Esophagus muscularis mucosa (tissue), 4 donors: ENCODE measurements around the gene ITPR3. TPM values are rescaled to one million over a fixed set of nuclear protein-coding genes. Genes with fewer than 3 reads are reported as not detected.

Experiments used
- DNase-seq: peaks from one replicate; pipeline ENCODE4 v3.0.0-alpha.2; 2017; ENCODE audit errors: extremely low spot score
- H3K27ac ChIP-seq, 4 donors: fragments of 200-600 bp; sonication (generic); replicated peaks in 1 of 4; 1 replicate in 3 of 4; 2 replicates in 1 of 4; pipeline ENCODE4 v1.5.1; 2016 to 2019; ENCODE audit warnings: mild to moderate bottlenecking in 1 of 4
- H3K27me3 ChIP-seq, 4 donors: fragments of 200-600 bp; sonication (generic); one replicate each; pipeline versions ENCODE4 v1.5.1 to v1.6.0; 2016 to 2019
- H3K36me3 ChIP-seq, 4 donors: fragments of 200-600 bp; sonication (generic); one replicate each; pipeline ENCODE4 v1.5.1; 2016 to 2019
- H3K4me1 ChIP-seq, 4 donors: fragments of 200-600 bp; sonication (generic); one replicate each; pipeline ENCODE4 v1.5.1; 2016 to 2019
- H3K4me3 ChIP-seq, 4 donors: fragments of 200-600 bp; sonication (generic); 1 replicate in 2 of 4; 2 replicates in 2 of 4; pipeline ENCODE4 v1.5.1; 2016 to 2019; ENCODE audit warnings: mild to moderate bottlenecking in 4 of 4, moderate library complexity in 1 of 4
- H3K9me3 ChIP-seq, 4 donors: fragments of 200-600 bp; sonication (generic); 1 replicate in 3 of 4; 2 replicates in 1 of 4; pipeline ENCODE4 v1.5.1; 2016 to 2019
- CTCF ChIP-seq, 3 experiments: fragments of 200-600 bp in 2 of 3; fragments of 450-650 bp in 1 of 3; sonication (generic) in 2 of 3; IDR thresholded peaks; one replicate each; pipeline ENCODE4 v1.5.1; 2017 to 2019; ENCODE audit warnings: antibody characterized with exemption in 3 of 3, mild to moderate bottlenecking in 2 of 3, moderate library complexity in 1 of 3
- EP300 ChIP-seq: sonication (generic); formaldehyde crosslinking; IDR thresholded peaks from one replicate; pipeline ENCODE4 v1.6.1; 2017; ENCODE audit warnings: antibody characterized with exemption
- POLR2A ChIP-seq: fragments of 450-650 bp; IDR thresholded peaks from one replicate; pipeline ENCODE4 v1.6.1; 2017; ENCODE audit warnings: antibody characterized with exemption, moderate library complexity, mild to moderate bottlenecking, low read depth
- POLR2AphosphoS5 ChIP-seq, 2 donors: sonication (generic); formaldehyde crosslinking; IDR thresholded peaks; one replicate each; pipeline ENCODE4 v1.6.1; 2017; ENCODE audit warnings: antibody characterized with exemption in 2 of 2
- WGBS: methylation state at CpG from one replicate; pipeline ENCODE4 v1.1.5; 2018; 5-methylcytosine and 5-hydroxymethylcytosine counted together
- intact Hi-C: fragments of 100-400 bp; cut with DNase I; formaldehyde crosslinking; loops from one replicate; pipeline ENCODE4 v1.15.1; 2023
- total RNA-seq, 4 donors: library from RNA; depleted of rRNA; stranded (reverse); fragments of >200 nt; gene quantifications; one replicate each; pipeline versions ENCODE4 v1.1.0 to v1.2.1, GENCODE V29; 2016

The ITPR3 gene
- total RNA-seq, 4 donors from 2014 or later: 12.1 to 24.9 (median 20.5) TPM

GRCh38 chr6:33621711-33622388, 728 bp downstream of the ITPR3 start:
- Histone ChIP-seq H3K27ac (peak overlapping the region; percentile 79 to 90 (median 85)), H3K4me1 (peaks cover 20 to 62% (median 53%) of the 10 kb centered on the region in 4 donors), H3K9me3 (no peaks in the 10 kb centered on the region), H3K4me3 (peak overlapping the region; percentile 58 to 78 (median 62)), H3K27me3 (peaks cover 0 to 57% (median 9%) of the 10 kb centered on the region in 4 donors), H3K36me3 (peaks cover 0 to 16% (median 0%) of the 10 kb centered on the region in 4 donors)
- intact Hi-C loops: no loop called here
- peak in 1 of 2 donors; percentile 30 for TF ChIP-seq POLR2AphosphoS5 (IDR thresholded peaks at IDR 0.05)
- no peak for TF ChIP-seq EP300
- no peak for DNase-seq
- WGBS: 17% methylated on average over 26 of the region's 39 CpGs

GRCh38 chr6:33622456-33623431, 1.6 kb downstream of the ITPR3 start:
- Histone ChIP-seq H3K36me3 (peaks cover 0 to 16% (median 0%) of the 10 kb centered on the region in 4 donors), H3K4me3 (peak overlapping the region; percentile 58 to 78 (median 62)), H3K9me3 (no peaks in the 10 kb centered on the region), H3K27ac (peak overlapping the region; percentile 79 to 90 (median 85)), H3K4me1 (peaks cover 26 to 68% (median 54%) of the 10 kb centered on the region in 4 donors), H3K27me3 (peaks cover 0 to 57% (median 9%) of the 10 kb centered on the region in 4 donors)
- whole genome bisulfite sequencing: 80% methylated on average over 8 of the region's 12 CpGs
- TF ChIP-seq POLR2AphosphoS5 (IDR thresholded peaks at IDR 0.05): no peak
- TF ChIP-seq EP300: no peak
- no peak for TF ChIP-seq POLR2A
- no peak for TF ChIP-seq CTCF (IDR thresholded peaks at IDR 0.05)
- intact Hi-C loops: no loop called here
- no peak for DNase-seq

DNA sequence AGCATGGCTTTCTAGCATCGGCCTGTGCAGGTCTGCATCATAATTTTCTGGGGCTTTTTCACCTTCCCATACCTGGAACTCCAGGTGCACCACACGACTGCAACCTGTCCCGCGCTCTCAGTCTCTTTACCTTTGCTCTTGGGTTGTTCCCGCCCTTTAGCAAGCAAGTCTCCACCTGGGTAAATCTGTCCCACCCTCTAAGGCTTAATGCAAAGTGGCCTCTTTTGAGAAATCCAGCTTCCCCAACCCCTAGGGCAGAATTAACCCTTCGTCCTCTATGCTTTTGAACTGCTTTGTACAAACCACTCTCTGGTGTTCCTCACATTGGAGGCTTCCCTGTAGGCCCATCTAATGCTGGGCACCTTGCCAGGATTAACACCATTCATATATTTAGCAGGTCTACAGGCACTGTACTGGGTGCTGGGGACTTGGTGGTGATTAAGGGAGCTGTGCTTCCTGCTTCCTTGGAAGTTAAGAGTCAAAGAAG, 2.8 kb downstream of the ITPR3 start:
- no peak for DNase-seq
- intact Hi-C loops: no loop called here
- TF ChIP-seq CTCF (IDR thresholded peaks at IDR 0.05): no peak
- no peak for TF ChIP-seq POLR2AphosphoS5 (IDR thresholded peaks at IDR 0.05)
- TF ChIP-seq POLR2A: no peak
- TF ChIP-seq EP300: no peak
- WGBS: 96% methylated on average over 6 of the region's 6 CpGs
- Histone ChIP-seq H3K9me3 (no peaks in the 10 kb centered on the region), H3K27ac (peak overlapping the region in 1 of 4 donors; percentile 19), H3K27me3 (peaks cover 0 to 57% (median 9%) of the 10 kb centered on the region in 4 donors), H3K4me3 (no peak overlapping the region), H3K36me3 (peaks cover 0 to 16% (median 0%) of the 10 kb centered on the region in 4 donors), H3K4me1 (peaks cover 27 to 74% (median 56%) of the 10 kb centered on the region in 4 donors)

- no peak for DNase-seq
- Histone ChIP-seq H3K27me3 (peaks cover 0 to 57% (median 9%) of the 10 kb centered on the region in 4 donors), H3K4me3 (no peak overlapping the region), H3K27ac (peak overlapping the region in 1 of 4 donors; percentile 6), H3K9me3 (no peaks in the 10 kb centered on the region), H3K4me1 (peaks cover 20 to 65% (median 47%) of the 10 kb centered on the region in 4 donors), H3K36me3 (peaks cover 0 to 16% (median 0%) of the 10 kb centered on the region in 4 donors)
- TF ChIP-seq CTCF (IDR thresholded peaks at IDR 0.05): no peak
- no peak for TF ChIP-seq EP300
- TF ChIP-seq POLR2AphosphoS5 (IDR thresholded peaks at IDR 0.05): no peak
- no peak for TF ChIP-seq POLR2A
- intact Hi-C loops: no loop called here
- WGBS: no CpG with 5 or more reads among the region's 4 CpGs
Measured at GRCh38 chr6:33624856-33625255, 3.7 kb downstream of the ITPR3 start.
